Esophagus squamous epithelium (tissue), 5 donors: ENCODE measurements around the gene ZSCAN16. TPM values are rescaled to one million over a fixed set of nuclear protein-coding genes. Genes with fewer than 3 reads are reported as not detected.

Experiments
- DNase-seq: peaks from one replicate; lab custom pipeline; 2025; lab: John Stamatoyannopoulos, UW
- H3K27ac ChIP-seq, 4 donors: fragments of 200-600 bp; sonication (generic); one replicate each; pipeline ENCODE4 v1.5.1; 2016 to 2019; ENCODE audit warnings: mild to moderate bottlenecking in 1 of 4
- H3K27me3 ChIP-seq, 4 donors: fragments of 200-600 bp; sonication (generic); 1 replicate in 3 of 4; 2 replicates in 1 of 4; pipeline versions ENCODE4 v1.5.1 to v1.6.0; 2017 to 2021; ENCODE audit warnings: antibody characterized with exemption in 1 of 4
- H3K36me3 ChIP-seq, 3 donors: fragments of 200-600 bp; sonication (generic); one replicate each; pipeline ENCODE4 v1.5.1; 2016 to 2019
- H3K4me1 ChIP-seq, 3 donors: fragments of 200-600 bp; sonication (generic); one replicate each; pipeline ENCODE4 v1.5.1; 2017 to 2019
- H3K4me3 ChIP-seq, 4 donors: fragments of 200-600 bp; sonication (generic); 1 replicate in 3 of 4; 2 replicates in 1 of 4; pipeline ENCODE4 v1.5.1; 2016 to 2019; ENCODE audit warnings: mild to moderate bottlenecking in 2 of 4, moderate library complexity in 1 of 4
- H3K9me3 ChIP-seq, 3 donors: fragments of 200-600 bp; sonication (generic); one replicate each; pipeline ENCODE4 v1.5.1; 2016 to 2019
- CTCF ChIP-seq, 6 experiments: fragments of 450-650 bp in 4 of 6; fragments of 200-600 bp in 2 of 6; sonication (generic) in 2 of 6; IDR thresholded peaks; one replicate each; pipeline ENCODE4 v1.5.1; 2016 to 2019; ENCODE audit warnings: antibody characterized with exemption in 6 of 6, mild to moderate bottlenecking in 4 of 6, moderate library complexity in 4 of 6
- POLR2A ChIP-seq, 4 donors: fragments of 450-650 bp; IDR thresholded peaks; one replicate each; pipeline ENCODE4 v1.6.1; 2017; ENCODE audit warnings: antibody characterized with exemption in 4 of 4, mild to moderate bottlenecking in 4 of 4, moderate library complexity in 3 of 4
- WGBS, 2 donors: methylation state at CpG; one replicate each; pipeline ENCODE4 v1.1.5; 2018; 5-methylcytosine and 5-hydroxymethylcytosine counted together
- intact Hi-C: fragments of 100-400 bp; cut with DNase I; formaldehyde crosslinking; loops from one replicate; pipeline ENCODE4 v1.15.0; 2022
- total RNA-seq, 4 donors: library from RNA; depleted of rRNA; stranded (reverse); fragments of >200 nt; gene quantifications; one replicate each; pipeline ENCODE4 v1.1.0, GENCODE V29; 2016
- donor health status: DM: yes; HTN: yes; CAD: no.

ZSCAN16 gene
- total RNA-seq, 4 donors from 2014 or later = 2.8 to 4.4 (median 3.6) TPM

GRCh38 chr6:28137505-28137981, 13.1 kb downstream of the ZSCAN16 start:
- WGBS, 2 donors = 0 to 1% methylated on average over 6 of the region's 6 CpGs
- Histone ChIP-seq H3K9me3 (no peaks in the 10 kb centered on the region), H3K4me1 (peaks cover 6 to 52% (median 19%) of the 10 kb centered on the region in 3 donors), H3K36me3 (no peaks in the 10 kb centered on the region), H3K27ac (peak overlapping the region; percentile 82 to 95 (median 90)), H3K27me3 (no peaks in the 10 kb centered on the region), H3K4me3 (peak overlapping the region; percentile 58 to 88 (median 72))
- TF ChIP-seq CTCF (IDR thresholded peaks at IDR 0.05) (no peak), POLR2A (IDR thresholded peaks at IDR 0.05) (no peak)
- intact Hi-C loops = loop anchor here (10.0 kb wide), 1 partner anchor 217 kb away; no protein-coding TSS in a partner anchor
- DNase-seq = no peak

- no peak overlapping the region for H3K27ac ChIP-seq
- H3K9me3 ChIP-seq = no peaks in the 10 kb centered on the region
- H3K36me3 ChIP-seq = peaks cover 0 to 8% (median 0%) of the 10 kb centered on the region in 3 donors
- DNase-seq = no peak
- intact Hi-C loops = loop anchor here (10.0 kb wide), 1 partner anchor 215 kb away; no protein-coding TSS in a partner anchor
- peak overlapping the region in 1 of 4 donors; percentile 43 for H3K4me3 ChIP-seq
- no peak for TF ChIP-seq POLR2A (IDR thresholded peaks at IDR 0.05)
- no peak for TF ChIP-seq CTCF (IDR thresholded peaks at IDR 0.05)
- H3K27me3 ChIP-seq = no peaks in the 10 kb centered on the region
- WGBS, 2 donors = 59 to 64% methylated on average over 9 of the region's 9 CpGs
- H3K4me1 ChIP-seq = peaks cover 6 to 61% (median 36%) of the 10 kb centered on the region in 3 donors
Observed at GRCh38 chr6:28139860-28140543, 15.6 kb downstream of the ZSCAN16 start.

GRCh38 chr6:28140616-28141015, 16.2 kb downstream of the ZSCAN16 start:
- Histone ChIP-seq H3K9me3 (no peaks in the 10 kb centered on the region), H3K4me1 (peaks cover 2 to 56% (median 36%) of the 10 kb centered on the region in 3 donors), H3K27ac (no peak overlapping the region), H3K36me3 (peaks cover 0 to 14% (median 0%) of the 10 kb centered on the region in 3 donors), H3K27me3 (no peaks in the 10 kb centered on the region), H3K4me3 (peak overlapping the region in 1 of 4 donors; percentile 43)
- 59 to 65% methylated on average over 5 of the region's 5 CpGs for WGBS, 2 donors
- intact Hi-C loops = no loop called here
- DNase-seq = no peak
- TF ChIP-seq CTCF (IDR thresholded peaks at IDR 0.05) = no peak
- TF ChIP-seq POLR2A (IDR thresholded peaks at IDR 0.05) = no peak

- Histone ChIP-seq H3K27me3 (no peaks in the 10 kb centered on the region), H3K27ac (peak within 1 kb of the TSS; percentile 51 to 85 (median 80)), H3K9me3 (no peaks in the 10 kb centered on the region), H3K36me3 (peaks cover 0 to 25% (median 0%) of the 10 kb centered on the region in 3 donors), H3K4me1 (peaks cover 0 to 47% (median 29%) of the 10 kb centered on the region in 3 donors), H3K4me3 (peak within 1 kb of the TSS; percentile 51 to 90 (median 74))
- TF ChIP-seq CTCF (IDR thresholded peaks at IDR 0.05) (no peak), POLR2A (IDR thresholded peaks at IDR 0.05) (peak in 2 of 4 donors; percentile 31 to 43)
- peak; percentile 44 for DNase-seq
- intact Hi-C loops = no loop called here
- 0% methylated on average over 10 to 18 of the region's 52 CpGs for WGBS, 2 donors
Observed at GRCh38 chr6:28141500-28142329, 17.3 kb downstream of the ZSCAN16 start, which contains the start of gene ZKSCAN8. Gene ZKSCAN8 (plus strand): TSS chr6:28141883. CDS start chr6:28148408, 6,525 bp downstream.
